GM12878 (cell line): ENCODE results near the gene PRAF2. TPM values are rescaled to one million over a fixed set of nuclear protein-coding genes. Genes with fewer than 3 reads are reported as not detected.

ENCODE experiments used
- ATAC-seq: fragments of 200-7000 bp; cut with Tn5 transposase; 3 replicates; pipeline ENCODE4 v1.9.1; 2020; ENCODE audit warnings: mild to moderate bottlenecking, moderate library complexity
- BruUV-seq: library from RNA; stranded (reverse); fragments of 400-500 nt; replicated peaks from 2 replicates; lab custom pipeline; 2021; lab: Mats Ljungman, UMichigan
- CTCF ChIA-PET: fragments of 300-600 bp; sonication (Branson Sonifier 250); formaldehyde crosslinking; extraction: SDS; loops from one replicate; lab custom pipeline; 2021; ENCODE audit warnings: inconsistent platforms; lab: Yijun Ruan, JAX
- POLR2A ChIA-PET: fragments of 350-600 bp; formaldehyde crosslinking; extraction: SDS; loops from one replicate; lab custom pipeline; 2021; ENCODE audit warnings: inconsistent platforms; lab: Charles Lee
- RAD21 ChIA-PET: fragments of 300-600 bp; sonication (Branson Sonifier 250); formaldehyde crosslinking; loops from one replicate; lab custom pipeline; 2023; ENCODE audit warnings: antibody characterized with exemption; ENCODE audit not compliant: unreplicated experiment; lab: Charles Lee
- SMC1A ChIA-PET: fragments of 300-600 bp; sonication (Branson Sonifier 250); formaldehyde crosslinking; loops from one replicate; lab custom pipeline; 2023; ENCODE audit not compliant: unreplicated experiment, uncharacterized antibody; lab: Charles Lee
- DNase-seq: peaks from one replicate; pipeline ENCODE4 v3.0.0-alpha.2; 2011; ENCODE audit warnings: low read depth, low spot score
- FAIRE-seq: peaks from 3 replicates; lab custom pipeline; 2011; peaks lifted over from hg19 to GRCh38; lab: Jason Lieb, UNC
- H2AFZ ChIP-seq: 2 replicates; pipeline ENCODE4 v1.6.0; 2011; ENCODE audit warnings: low read depth, low read length, control low read depth; ENCODE audit not compliant: control insufficient read depth
- H3K27ac ChIP-seq: 2 replicates; pipeline ENCODE4 v1.5.1; 2011; ENCODE audit warnings: control low read depth; ENCODE audit not compliant: control insufficient read depth, insufficient read depth
- H3K27me3 ChIP-seq, 2 experiments: replicated peaks in 1 of 2; 2 replicates each; pipeline versions ENCODE4 v1.6.0 to v1.6.1; 2011; ENCODE audit warnings: low read length in 1 of 2; ENCODE audit not compliant: control insufficient read depth in 2 of 2, insufficient read depth in 2 of 2
- H3K36me3 ChIP-seq, 2 experiments: 2 replicates each; pipeline ENCODE4 v1.5.1; 2011; ENCODE audit warnings: low read length in 1 of 2; ENCODE audit not compliant: control insufficient read depth in 2 of 2, insufficient read depth in 2 of 2
- H3K4me1 ChIP-seq: 2 replicates; pipeline ENCODE4 v1.6.1; 2011; ENCODE audit warnings: mild to moderate bottlenecking, low read length, moderate library complexity, mixed read lengths; ENCODE audit not compliant: control insufficient read depth, insufficient read depth
- H3K4me2 ChIP-seq: 2 replicates; pipeline ENCODE4 v1.6.0; 2011; ENCODE audit warnings: control low read depth; ENCODE audit not compliant: control insufficient read depth, insufficient read depth
- H3K4me3 ChIP-seq: fragments of 200-600 bp; sonication (generic); 2 replicates; pipeline ENCODE4 v1.5.1; 2016
- H3K79me2 ChIP-seq: 2 replicates; pipeline ENCODE4 v1.6.0; 2011; ENCODE audit warnings: low read length; ENCODE audit not compliant: control insufficient read depth, insufficient read depth
- H3K9ac ChIP-seq: 2 replicates; pipeline ENCODE4 v1.8.0; 2011; ENCODE audit warnings: low read length, control low read depth, mixed read lengths; ENCODE audit not compliant: control insufficient read depth, insufficient read depth
- H3K9me3 ChIP-seq: replicated peaks from 3 replicates; pipeline ENCODE4 v1.5.1; 2011; ENCODE audit warnings: mild to moderate bottlenecking, low read length; ENCODE audit not compliant: control insufficient read depth, insufficient read depth
- H4K20me1 ChIP-seq: 2 replicates; pipeline ENCODE4 v1.6.0; 2011; ENCODE audit not compliant: control insufficient read depth, insufficient read depth
- MEF2B ChIP-seq: fragments of 450-650 bp; IDR thresholded peaks from 2 replicates; pipeline ENCODE4 v1.6.1; 2018; ENCODE audit warnings: mild to moderate bottlenecking, moderate library complexity; ENCODE audit not compliant: partially characterized antibody, poor library complexity, severe bottlenecking
- NR2F1 ChIP-seq: fragments of 450-650 bp; conservative IDR thresholded peaks from 2 replicates; pipeline ENCODE4 v1.6.1; 2017; ENCODE audit warnings: mild to moderate bottlenecking
- RAD21 ChIP-seq: IDR thresholded peaks from 2 replicates; pipeline ENCODE4 v1.6.1; 2011; ENCODE audit warnings: mild to moderate bottlenecking, low read depth, low read length, moderate library complexity; ENCODE audit not compliant: insufficient read depth
- RFX5 ChIP-seq: IDR thresholded peaks from 2 replicates; pipeline ENCODE4 v1.6.1; 2011; ENCODE audit warnings: low read depth, low read length, improper control_type of control experiment
- SREBF2 ChIP-seq: IDR thresholded peaks from 2 replicates; pipeline ENCODE4 v1.6.1; 2012; ENCODE audit warnings: mild to moderate bottlenecking, low read length
- WGBS: methylation state at CpG from one replicate; pipeline ENCODE4 v1.1.6; 2016; ENCODE audit warnings: low lambda C conversion rate; ENCODE audit not compliant: insufficient replicate concordance, insufficient coverage; ENCODE audit errors: missing lambda C conversion rate; 5-methylcytosine and 5-hydroxymethylcytosine counted together
- in situ Hi-C: fragments of 300-500 bp; cut with MboI; formaldehyde crosslinking; loops from 9 replicates; pipeline ENCODE4 v1.14.3; 2018; ENCODE audit warnings: mixed read lengths
- intact Hi-C: fragments of 100-400 bp; cut with micrococcal nuclease; formaldehyde crosslinking; loops from one replicate; pipeline ENCODE4 v1.14.2; 2022; ENCODE audit not compliant: unreplicated experiment
- polyA plus RNA-seq, 11 experiments: library from polyadenylated mRNA; depleted of rRNA in 4 of 11; unstranded in 6 of 11; stranded (reverse) in 5 of 11; fragments of >200 nt; fragmentation: Nextera tagmentation in 4 of 11; fragmentation: Illumina TruSeq in 1 of 11; extraction: Ambion mirVana in 4 of 11; extraction: Trizol in 1 of 11; gene quantifications; 1 replicate in 1 of 11; 2 replicates in 10 of 11; pipeline versions ENCODE4 v1.2.1 to v1.2.3, GENCODE V29; 2011 to 2016; ENCODE audit warnings: inconsistent platforms in 2 of 11, missing spikeins in 2 of 11, low read depth in 1 of 11
- total RNA-seq, 4 experiments: library from RNA; depleted of rRNA in 3 of 4; stranded (reverse); fragments of >200 nt in 3 of 4; fragmentation: Illumina TruSeq in 1 of 4; extraction: Trizol in 1 of 4; gene quantifications; 2 replicates each; pipeline versions ENCODE4 v1.2.1 to v1.2.3, GENCODE V29; 2013 to 2021
- TF ChIP-seq, protein P1 (sequence below): IDR thresholded peaks from 2 replicates; pipeline ENCODE4 v1.6.1; 2012; ENCODE audit warnings: improper control_type of control experiment, low read depth, low read length; ENCODE audit not compliant: insufficient replicate concordance
- TF ChIP-seq, protein P2 (sequence below), 3 experiments: IDR thresholded peaks in 2 of 3; conservative IDR thresholded peaks in 1 of 3; 2 replicates each; pipeline ENCODE4 v1.5.1; 2011; ENCODE audit warnings: low read depth in 3 of 3, low read length in 3 of 3, mild to moderate bottlenecking in 3 of 3, control low read depth in 2 of 3, moderate library complexity in 2 of 3, inconsistent platforms in 1 of 3, mixed read lengths in 1 of 3; ENCODE audit not compliant: control insufficient read depth in 2 of 3, insufficient read depth in 1 of 3; ENCODE audit errors: extremely low read depth in 1 of 3

PRAF2 gene
- total and polyA plus RNA-seq, 10 of the 15 experiments (the other 5 are each of a cell fraction or from before 2014, with no cell fraction given) = 0.80 to 16.7 (median 7.0) TPM

DNA sequence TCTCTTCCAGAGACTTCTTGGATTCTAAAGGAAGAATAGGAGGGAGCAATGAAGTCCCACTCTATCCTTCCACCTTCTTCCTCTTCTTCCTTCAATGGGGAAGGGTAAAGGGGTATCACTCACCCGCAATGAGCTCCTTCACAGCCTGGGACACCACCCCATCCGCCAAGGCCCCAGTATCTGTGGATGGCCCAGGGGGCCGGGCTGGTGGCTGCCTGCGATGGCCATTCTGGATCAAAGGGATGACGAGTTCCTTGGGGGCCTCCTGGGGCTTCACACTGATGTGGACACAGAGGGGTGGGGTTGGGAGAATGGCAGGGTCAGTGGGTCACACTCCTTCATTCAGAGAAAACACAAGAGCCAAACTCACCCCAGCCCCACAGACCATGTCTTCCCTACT lies 48.7 kb upstream of the PRAF2 start (continued):
- TF ChIP-seq, protein P1, sequence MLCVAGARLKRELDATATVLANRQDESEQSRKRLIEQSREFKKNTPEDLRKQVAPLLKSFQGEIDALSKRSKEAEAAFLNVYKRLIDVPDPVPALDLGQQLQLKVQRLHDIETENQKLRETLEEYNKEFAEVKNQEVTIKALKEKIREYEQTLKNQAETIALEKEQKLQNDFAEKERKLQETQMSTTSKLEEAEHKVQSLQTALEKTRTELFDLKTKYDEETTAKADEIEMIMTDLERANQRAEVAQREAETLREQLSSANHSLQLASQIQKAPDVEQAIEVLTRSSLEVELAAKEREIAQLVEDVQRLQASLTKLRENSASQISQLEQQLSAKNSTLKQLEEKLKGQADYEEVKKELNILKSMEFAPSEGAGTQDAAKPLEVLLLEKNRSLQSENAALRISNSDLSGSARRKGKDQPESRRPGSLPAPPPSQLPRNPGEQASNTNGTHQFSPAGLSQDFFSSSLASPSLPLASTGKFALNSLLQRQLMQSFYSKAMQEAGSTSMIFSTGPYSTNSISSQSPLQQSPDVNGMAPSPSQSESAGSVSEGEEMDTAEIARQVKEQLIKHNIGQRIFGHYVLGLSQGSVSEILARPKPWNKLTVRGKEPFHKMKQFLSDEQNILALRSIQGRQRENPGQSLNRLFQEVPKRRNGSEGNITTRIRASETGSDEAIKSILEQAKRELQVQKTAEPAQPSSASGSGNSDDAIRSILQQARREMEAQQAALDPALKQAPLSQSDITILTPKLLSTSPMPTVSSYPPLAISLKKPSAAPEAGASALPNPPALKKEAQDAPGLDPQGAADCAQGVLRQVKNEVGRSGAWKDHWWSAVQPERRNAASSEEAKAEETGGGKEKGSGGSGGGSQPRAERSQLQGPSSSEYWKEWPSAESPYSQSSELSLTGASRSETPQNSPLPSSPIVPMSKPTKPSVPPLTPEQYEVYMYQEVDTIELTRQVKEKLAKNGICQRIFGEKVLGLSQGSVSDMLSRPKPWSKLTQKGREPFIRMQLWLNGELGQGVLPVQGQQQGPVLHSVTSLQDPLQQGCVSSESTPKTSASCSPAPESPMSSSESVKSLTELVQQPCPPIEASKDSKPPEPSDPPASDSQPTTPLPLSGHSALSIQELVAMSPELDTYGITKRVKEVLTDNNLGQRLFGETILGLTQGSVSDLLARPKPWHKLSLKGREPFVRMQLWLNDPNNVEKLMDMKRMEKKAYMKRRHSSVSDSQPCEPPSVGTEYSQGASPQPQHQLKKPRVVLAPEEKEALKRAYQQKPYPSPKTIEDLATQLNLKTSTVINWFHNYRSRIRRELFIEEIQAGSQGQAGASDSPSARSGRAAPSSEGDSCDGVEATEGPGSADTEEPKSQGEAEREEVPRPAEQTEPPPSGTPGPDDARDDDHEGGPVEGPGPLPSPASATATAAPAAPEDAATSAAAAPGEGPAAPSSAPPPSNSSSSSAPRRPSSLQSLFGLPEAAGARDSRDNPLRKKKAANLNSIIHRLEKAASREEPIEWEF = no peak

DNA sequence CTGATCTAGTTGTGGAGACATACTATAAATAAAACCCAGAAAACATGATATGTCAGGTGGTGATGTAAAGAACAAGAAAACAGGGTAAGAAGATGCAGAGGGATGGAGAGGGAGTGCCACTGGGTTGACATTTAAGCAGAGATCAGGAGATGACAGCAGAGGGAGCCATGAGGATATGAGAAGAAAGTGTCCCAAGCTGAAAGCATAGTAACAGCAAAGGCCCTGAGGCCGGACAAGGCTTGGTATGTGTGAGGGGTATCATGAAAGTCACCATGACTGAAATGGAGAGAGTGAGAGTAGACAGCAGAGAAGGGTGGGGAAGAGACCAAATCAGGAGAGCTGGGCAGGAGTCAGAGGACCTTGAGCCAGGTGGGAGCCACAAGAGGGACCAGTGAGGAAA lies 46.3 kb upstream of the PRAF2 start:
- peaks cover 13% of the 10 kb centered on the region for H3K79me2 ChIP-seq
- BruUV-seq = no TSS peak
- no peak for DNase-seq
- H3K4me3 ChIP-seq = no peak overlapping the region
- RAD21 ChIA-PET = interaction anchor here (0.6 kb wide), 1 partner anchor 581 kb away, joined by 4 read pairs; the partner anchor contains the start of gene TBC1D25
- H3K9ac ChIP-seq = no peak overlapping the region
- no peaks in the 10 kb centered on the region for H3K4me1 ChIP-seq
- no peaks in the 10 kb centered on the region for H3K9me3 ChIP-seq
- TF ChIP-seq RFX5 (no peak), RAD21 (0 out of 2 replicates have a peak, but pooled peaks have one; percentile 5), MEF2B (no peak), SREBF2 (no peak), NR2F1 (no peak)
- TF ChIP-seq, protein P2, sequence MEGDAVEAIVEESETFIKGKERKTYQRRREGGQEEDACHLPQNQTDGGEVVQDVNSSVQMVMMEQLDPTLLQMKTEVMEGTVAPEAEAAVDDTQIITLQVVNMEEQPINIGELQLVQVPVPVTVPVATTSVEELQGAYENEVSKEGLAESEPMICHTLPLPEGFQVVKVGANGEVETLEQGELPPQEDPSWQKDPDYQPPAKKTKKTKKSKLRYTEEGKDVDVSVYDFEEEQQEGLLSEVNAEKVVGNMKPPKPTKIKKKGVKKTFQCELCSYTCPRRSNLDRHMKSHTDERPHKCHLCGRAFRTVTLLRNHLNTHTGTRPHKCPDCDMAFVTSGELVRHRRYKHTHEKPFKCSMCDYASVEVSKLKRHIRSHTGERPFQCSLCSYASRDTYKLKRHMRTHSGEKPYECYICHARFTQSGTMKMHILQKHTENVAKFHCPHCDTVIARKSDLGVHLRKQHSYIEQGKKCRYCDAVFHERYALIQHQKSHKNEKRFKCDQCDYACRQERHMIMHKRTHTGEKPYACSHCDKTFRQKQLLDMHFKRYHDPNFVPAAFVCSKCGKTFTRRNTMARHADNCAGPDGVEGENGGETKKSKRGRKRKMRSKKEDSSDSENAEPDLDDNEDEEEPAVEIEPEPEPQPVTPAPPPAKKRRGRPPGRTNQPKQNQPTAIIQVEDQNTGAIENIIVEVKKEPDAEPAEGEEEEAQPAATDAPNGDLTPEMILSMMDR (IDR thresholded peaks at IDR 0.05 in 2 of 3, conservative IDR thresholded peaks at IDR 0.05 in 1 of 3; ENCODE audit: control insufficient read depth in 2 of 3, extremely low read depth in 1 of 3, insufficient read depth in 1 of 3, low read depth in 3 of 3, low read length in 3 of 3) = peak in 2 of 3 experiments; percentile 8 to 31; a peak in 2 of 6 replicates
- ATAC-seq = no peak
- intact Hi-C loops (no loop called here), in situ Hi-C loops (no loop called here)
- H3K27me3 ChIP-seq = no peaks in the 10 kb centered on the region
- WGBS = 87% methylated on average over 1 of the region's 1 CpG
- POLR2A ChIA-PET = no interaction called here
- no peaks in the 10 kb centered on the region for H4K20me1 ChIP-seq
- H3K36me3 ChIP-seq = peaks cover 0 to 5% of the 10 kb centered on the region in 2 experiments; a peak in 2 of 4 replicates
- SMC1A ChIA-PET = interaction anchor here (1.3 kb wide), 1 partner anchor 9 kb away, joined by 3 read pairs; no protein-coding TSS in a partner anchor
- H2AFZ ChIP-seq = no peak overlapping the region
- FAIRE-seq = no peak
- H3K4me2 ChIP-seq = no peak overlapping the region
- CTCF ChIA-PET = interaction anchor here (0.8 kb wide), 1 partner anchor 9 kb away, joined by 3 read pairs; no protein-coding TSS in a partner anchor
- no peak overlapping the region for H3K27ac ChIP-seq
